Measurements from ENCODE around the gene MNT. TPM values are rescaled to one million over a fixed set of nuclear protein-coding genes. Genes with fewer than 3 reads are reported as not detected.

Gene MNT
- total RNA-seq, 6 donors from 2014 or later: 14.9 to 68.1 (median 38.6) TPM

DNA sequence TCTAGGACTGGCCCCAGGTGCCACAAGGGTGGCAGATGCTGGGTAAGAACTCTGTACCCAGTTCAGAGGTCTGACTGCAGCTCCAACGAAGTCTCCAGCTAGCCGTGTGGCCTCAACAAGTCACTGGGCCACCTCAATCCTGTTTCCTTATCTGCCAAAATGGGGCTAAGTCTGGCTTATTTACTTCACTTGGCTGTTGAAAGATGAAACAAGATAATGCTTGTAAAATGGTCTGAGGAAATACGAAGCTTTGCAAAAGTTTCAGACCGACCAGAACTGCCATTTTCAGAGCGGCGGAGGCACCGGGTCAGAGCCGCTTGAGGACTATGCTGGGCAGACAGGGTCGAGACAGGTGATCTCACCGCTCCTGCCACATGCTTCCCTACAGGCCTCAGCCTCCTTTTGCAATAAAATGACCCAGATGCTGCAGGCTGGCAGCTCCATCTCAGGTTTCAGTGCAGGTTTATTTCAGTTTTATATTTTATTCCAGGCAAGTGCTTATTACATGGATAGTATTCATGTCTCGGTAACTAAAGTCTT, 17.2 kb downstream of the MNT start:
- DNase-seq (no peak), ATAC-seq (ENCODE audit: low FRiP score in 2 of 2) (no peak)
- peaks cover 0 to 20% (median 12%) of the 10 kb centered on the region in 4 donors for H3K4me1 ChIP-seq
- H3K36me3 ChIP-seq: peaks cover 0 to 54% (median 45%) of the 10 kb centered on the region in 4 donors
- peak overlapping the region in 1 of 4 donors; percentile 19 for H3K27ac ChIP-seq
- H3K27me3 ChIP-seq: no peaks in the 10 kb centered on the region
- H3K4me3 ChIP-seq: no peak overlapping the region
- TF ChIP-seq POLR2A (IDR thresholded peaks at IDR 0.05) (no peak), POLR2AphosphoS5 (IDR thresholded peaks at IDR 0.05) (no peak)
- TF ChIP-seq, protein P1, sequence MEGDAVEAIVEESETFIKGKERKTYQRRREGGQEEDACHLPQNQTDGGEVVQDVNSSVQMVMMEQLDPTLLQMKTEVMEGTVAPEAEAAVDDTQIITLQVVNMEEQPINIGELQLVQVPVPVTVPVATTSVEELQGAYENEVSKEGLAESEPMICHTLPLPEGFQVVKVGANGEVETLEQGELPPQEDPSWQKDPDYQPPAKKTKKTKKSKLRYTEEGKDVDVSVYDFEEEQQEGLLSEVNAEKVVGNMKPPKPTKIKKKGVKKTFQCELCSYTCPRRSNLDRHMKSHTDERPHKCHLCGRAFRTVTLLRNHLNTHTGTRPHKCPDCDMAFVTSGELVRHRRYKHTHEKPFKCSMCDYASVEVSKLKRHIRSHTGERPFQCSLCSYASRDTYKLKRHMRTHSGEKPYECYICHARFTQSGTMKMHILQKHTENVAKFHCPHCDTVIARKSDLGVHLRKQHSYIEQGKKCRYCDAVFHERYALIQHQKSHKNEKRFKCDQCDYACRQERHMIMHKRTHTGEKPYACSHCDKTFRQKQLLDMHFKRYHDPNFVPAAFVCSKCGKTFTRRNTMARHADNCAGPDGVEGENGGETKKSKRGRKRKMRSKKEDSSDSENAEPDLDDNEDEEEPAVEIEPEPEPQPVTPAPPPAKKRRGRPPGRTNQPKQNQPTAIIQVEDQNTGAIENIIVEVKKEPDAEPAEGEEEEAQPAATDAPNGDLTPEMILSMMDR (IDR thresholded peaks at IDR 0.05): no peak
- WGBS, 2 donors: 89 to 92% methylated on average over 11 of the region's 11 CpGs
- H3K9me3 ChIP-seq: no peaks in the 10 kb centered on the region

DNA sequence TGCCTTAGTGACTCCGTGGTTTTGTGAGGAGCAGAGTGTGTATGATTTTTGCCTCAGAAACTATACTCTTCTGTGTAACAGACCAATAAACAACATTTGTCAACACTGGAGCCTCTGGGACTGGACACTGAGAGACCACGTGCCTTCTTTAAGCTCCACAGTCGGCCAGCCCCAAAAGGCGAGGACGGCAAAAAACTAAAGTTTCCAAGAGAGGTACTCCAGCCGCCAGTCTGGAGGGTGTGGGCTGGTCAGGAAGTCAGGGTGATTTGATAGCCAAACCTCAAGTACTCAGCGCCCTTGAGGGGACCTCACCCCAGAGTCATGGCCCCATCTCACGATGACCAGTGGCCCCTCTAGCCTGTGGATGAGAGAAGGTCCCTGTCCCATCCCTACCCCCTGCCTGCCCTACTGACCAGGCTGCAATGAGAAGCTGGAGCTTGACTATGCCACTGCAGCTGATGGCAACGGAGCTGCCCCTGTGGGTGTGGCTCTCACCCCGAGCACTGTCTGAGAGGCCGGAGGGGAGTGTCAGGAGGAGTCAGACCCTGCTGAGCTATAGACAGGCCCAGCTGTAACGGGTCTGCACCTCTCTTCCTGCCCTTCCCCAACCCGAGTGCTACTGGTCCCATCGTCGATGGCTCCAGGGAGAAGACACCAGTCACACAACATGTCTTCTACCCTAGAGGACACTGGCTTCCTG, 19.8 kb downstream of the MNT start:
- H3K4me3 ChIP-seq: no peak overlapping the region
- peak overlapping the region in 1 of 4 donors; percentile 4 for H3K27ac ChIP-seq
- peaks cover 0 to 57% (median 41%) of the 10 kb centered on the region in 4 donors for H3K36me3 ChIP-seq
- ATAC-seq (ENCODE audit: low FRiP score in 2 of 2) (no peak), DNase-seq (no peak)
- TF ChIP-seq POLR2A (IDR thresholded peaks at IDR 0.05) (no peak), EP300 (IDR thresholded peaks at IDR 0.05) (no peak), POLR2AphosphoS5 (IDR thresholded peaks at IDR 0.05) (no peak)
- TF ChIP-seq, protein P1 (IDR thresholded peaks at IDR 0.05): no peak
- H3K4me1 ChIP-seq: peaks cover 0 to 20% (median 12%) of the 10 kb centered on the region in 4 donors
- WGBS, 2 donors: 62 to 66% methylated on average over 11 to 15 of the region's 15 CpGs
- H3K9me3 ChIP-seq: no peaks in the 10 kb centered on the region
- no peaks in the 10 kb centered on the region for H3K27me3 ChIP-seq

GRCh38 chr17:2380226-2380922, 20.5 kb downstream of the MNT start:
- Histone ChIP-seq H3K27ac (peak overlapping the region in 1 of 4 donors; percentile 4), H3K9me3 (no peaks in the 10 kb centered on the region), H3K4me1 (peaks cover 0 to 20% (median 12%) of the 10 kb centered on the region in 4 donors), H3K36me3 (peaks cover 4 to 58% (median 41%) of the 10 kb centered on the region in 4 donors), H3K27me3 (no peaks in the 10 kb centered on the region), H3K4me3 (no peak overlapping the region)
- no peak for TF ChIP-seq POLR2A (IDR thresholded peaks at IDR 0.05)
- TF ChIP-seq EP300 (IDR thresholded peaks at IDR 0.05): no peak
- TF ChIP-seq POLR2AphosphoS5 (IDR thresholded peaks at IDR 0.05): no peak
- TF ChIP-seq, protein P1 (IDR thresholded peaks at IDR 0.05): no peak
- DNase-seq: peak in 1 of 2 donors; percentile 57
- no peak for ATAC-seq (ENCODE audit: low FRiP score in 2 of 2)
- WGBS, 2 donors: 78 to 90% methylated on average over 9 to 12 of the region's 16 CpGs

- H3K9me3 ChIP-seq: no peaks in the 10 kb centered on the region
- 92% methylated on average over 25 of the region's 25 CpGs; no CpG with 5 or more reads in 1 of the 2 donors for WGBS, 2 donors
- H3K4me1 ChIP-seq: peaks cover 0 to 20% (median 12%) of the 10 kb centered on the region in 4 donors
- peaks cover 4 to 62% (median 42%) of the 10 kb centered on the region in 4 donors for H3K36me3 ChIP-seq
- TF ChIP-seq POLR2AphosphoS5 (IDR thresholded peaks at IDR 0.05) (no peak), POLR2A (IDR thresholded peaks at IDR 0.05) (no peak), EP300 (IDR thresholded peaks at IDR 0.05) (no peak)
- TF ChIP-seq, protein P1 (IDR thresholded peaks at IDR 0.05): no peak
- DNase-seq: peak in 1 of 2 donors; percentile 72
- no peaks in the 10 kb centered on the region for H3K27me3 ChIP-seq
- H3K4me3 ChIP-seq: no peak overlapping the region
- no peak overlapping the region for H3K27ac ChIP-seq
- ATAC-seq (ENCODE audit: low FRiP score in 2 of 2): no peak
Observed at GRCh38 chr17:2379489-2380225, 21.2 kb downstream of the MNT start.
